Spleen (tissue), 11 donors: ENCODE data around the gene PDGFA. TPM values are rescaled to one million over a fixed set of nuclear protein-coding genes. Genes with fewer than 3 reads are reported as not detected.

Source experiments
- DNase-seq: peaks from one replicate; pipeline ENCODE4 v3.0.0-alpha.2; 2020
- H3K27ac ChIP-seq, 8 donors: fragments of 200-600 bp; sonication (generic) in 7 of 8; 1 replicate in 4 of 8; 2 replicates in 4 of 8; pipeline versions ENCODE4 v1.5.0 to v1.8.0; 2016 to 2021; ENCODE audit warnings: inconsistent platforms in 4 of 8, mild to moderate bottlenecking in 4 of 8, moderate library complexity in 1 of 8
- H3K27me3 ChIP-seq, 7 donors: fragments of 200-600 bp; sonication (generic) in 6 of 7; replicated peaks in 1 of 7; 1 replicate in 4 of 7; 2 replicates in 3 of 7; pipeline versions ENCODE4 v1.5.0 to v1.8.0; 2016 to 2021; ENCODE audit warnings: inconsistent platforms in 3 of 7, mild to moderate bottlenecking in 1 of 7
- H3K36me3 ChIP-seq, 6 donors: fragments of 200-600 bp; sonication (generic) in 5 of 6; 1 replicate in 4 of 6; 2 replicates in 2 of 6; pipeline versions ENCODE4 v1.5.0 to v1.8.0; 2016 to 2021; ENCODE audit warnings: inconsistent platforms in 2 of 6
- H3K4me1 ChIP-seq, 6 donors: fragments of 200-600 bp; sonication (generic) in 5 of 6; 1 replicate in 3 of 6; 2 replicates in 3 of 6; pipeline versions ENCODE4 v1.5.0 to v1.8.0; 2016 to 2021; ENCODE audit warnings: inconsistent platforms in 3 of 6
- H3K4me3 ChIP-seq, 8 donors: fragments of 200-600 bp; sonication (generic) in 7 of 8; 1 replicate in 4 of 8; 2 replicates in 4 of 8; pipeline versions ENCODE4 v1.5.0 to v1.8.0; 2016 to 2021; ENCODE audit warnings: inconsistent platforms in 4 of 8, mild to moderate bottlenecking in 4 of 8, moderate library complexity in 2 of 8
- H3K9me3 ChIP-seq, 8 donors: fragments of 200-600 bp; sonication (generic) in 7 of 8; 1 replicate in 4 of 8; 2 replicates in 4 of 8; pipeline versions ENCODE4 v1.5.0 to v1.8.0; 2016 to 2021; ENCODE audit warnings: inconsistent platforms in 4 of 8
- CTCF ChIP-seq, 11 experiments: fragments of 200-600 bp in 7 of 11; fragments of 450-650 bp in 4 of 11; sonication (generic) in 4 of 11; IDR thresholded peaks in 8 of 11; conservative IDR thresholded peaks in 3 of 11; 1 replicate in 7 of 11; 2 replicates in 4 of 11; pipeline versions ENCODE4 v1.4.0 to v1.8.0; 2016 to 2021; ENCODE audit warnings: antibody characterized with exemption in 11 of 11, inconsistent platforms in 4 of 11, mild to moderate bottlenecking in 1 of 11
- POLR2A ChIP-seq, 3 donors: fragments of 450-650 bp; IDR thresholded peaks; one replicate each; pipeline ENCODE4 v1.5.1; 2017; ENCODE audit warnings: antibody characterized with exemption in 3 of 3, mild to moderate bottlenecking in 1 of 3
- POLR2AphosphoS5 ChIP-seq, 3 donors: sonication (generic); formaldehyde crosslinking; IDR thresholded peaks; one replicate each; pipeline ENCODE4 v1.5.1; 2017; ENCODE audit warnings: antibody characterized with exemption in 3 of 3
- WGBS, 5 donors: extraction: QIAGEN DNeasy Blood & Tissue Kit in 3 of 5; methylation state at CpG; one replicate each; pipeline versions ENCODE4 v1.1.5 to v1.1.7; 2013 to 2018; 5-methylcytosine and 5-hydroxymethylcytosine counted together
- intact Hi-C: fragments of 100-400 bp; cut with DNase I; formaldehyde crosslinking; loops from one replicate; pipeline ENCODE4 v1.15.0; 2023; ENCODE audit warnings: low total_unique reads
- polyA plus RNA-seq, 3 donors: library from polyadenylated mRNA; stranded (reverse); fragments of 200-250 nt; gene quantifications; one replicate each; pipeline ENCODE4 v1.2.1, GENCODE V29; 2013
- total RNA-seq, 7 donors: library from RNA; depleted of rRNA in 3 of 7; stranded (reverse); fragments of >200 nt in 3 of 7; fragmentation: NEBNext Ultra II Directional in 4 of 7; extraction: Animal tissue kit (Norgen Biotek cat#: 25700) in 4 of 7; gene quantifications; one replicate each; pipeline versions ENCODE4 v1.1.0 to v1.2.1, GENCODE V29; 2016 to 2021
- donor health status: healthy with polysubstance abuse.
- donor health status: DM: no; HTN: no; CAD: no; lungs with moderate emphysema.
- donor health status: DM: no; HTN: no; CAD: no.
- donor health status: Bipolar disorder and iron deficiency.
- donor health status: healthy.
- donor health status: DM: no; HTN: no; CAD: no.
- donor health status: DM: yes; HTN: yes; CAD: no.

The PDGFA gene
- total and polyA plus RNA-seq, 10 donors, result 6.1 to 49.5 (median 19.9) TPM

- no peaks in the 10 kb centered on the region for H3K36me3 ChIP-seq
- peaks cover 0 to 1% (median 0%) of the 10 kb centered on the region in 8 donors for H3K9me3 ChIP-seq
- WGBS, 5 donors, result 86 to 89% (median 87%) methylated on average over 41 to 49 of the region's 49 CpGs
- H3K4me1 ChIP-seq, result peaks cover 17 to 61% (median 34%) of the 10 kb centered on the region in 6 donors
- peak; percentile 74 for DNase-seq
- intact Hi-C loops, result no loop called here
- H3K27ac ChIP-seq, result peak overlapping the region in 6 of 8 donors; percentile 36 to 78 (median 70)
- no peak overlapping the region for H3K4me3 ChIP-seq
- no peaks in the 10 kb centered on the region for H3K27me3 ChIP-seq
- TF ChIP-seq CTCF (IDR thresholded peaks at IDR 0.05 in 8 of 11, conservative IDR thresholded peaks at IDR 0.05 in 3 of 11) (no peak), POLR2AphosphoS5 (IDR thresholded peaks at IDR 0.05) (no peak), POLR2A (IDR thresholded peaks at IDR 0.05) (no peak)
These were observed 57.2 kb downstream of the PDGFA start for GRCh38 chr7:462173-463103.

GRCh38 chr7:461453-462172 lies 58.0 kb downstream of the PDGFA start:
- WGBS, 5 donors, result 59 to 73% (median 66%) methylated on average over 29 of the region's 29 CpGs
- peaks cover 17 to 61% (median 34%) of the 10 kb centered on the region in 6 donors for H3K4me1 ChIP-seq
- peak overlapping the region in 7 of 8 donors; percentile 34 to 78 (median 69) for H3K27ac ChIP-seq
- H3K4me3 ChIP-seq, result no peak overlapping the region
- peak; percentile 77 for DNase-seq
- intact Hi-C loops, result no loop called here
- TF ChIP-seq POLR2A (IDR thresholded peaks at IDR 0.05) (no peak), POLR2AphosphoS5 (IDR thresholded peaks at IDR 0.05) (peak; percentile 66 to 79 (median 75)), CTCF (IDR thresholded peaks at IDR 0.05 in 8 of 11, conservative IDR thresholded peaks at IDR 0.05 in 3 of 11) (no peak)
- H3K36me3 ChIP-seq, result no peaks in the 10 kb centered on the region
- no peaks in the 10 kb centered on the region for H3K27me3 ChIP-seq
- H3K9me3 ChIP-seq, result no peaks in the 10 kb centered on the region

GRCh38 chr7:461117-461452 lies 58.6 kb downstream of the PDGFA start:
- peaks cover 17 to 61% (median 34%) of the 10 kb centered on the region in 6 donors for H3K4me1 ChIP-seq
- no peaks in the 10 kb centered on the region for H3K9me3 ChIP-seq
- H3K27ac ChIP-seq, result peak overlapping the region in 7 of 8 donors; percentile 34 to 78 (median 69)
- no peak overlapping the region for H3K4me3 ChIP-seq
- TF ChIP-seq POLR2AphosphoS5 (IDR thresholded peaks at IDR 0.05), result no peak
- no peak for TF ChIP-seq CTCF (IDR thresholded peaks at IDR 0.05 in 8 of 11, conservative IDR thresholded peaks at IDR 0.05 in 3 of 11)
- TF ChIP-seq POLR2A (IDR thresholded peaks at IDR 0.05), result no peak
- DNase-seq, result no peak
- no peaks in the 10 kb centered on the region for H3K27me3 ChIP-seq
- intact Hi-C loops, result no loop called here
- no peaks in the 10 kb centered on the region for H3K36me3 ChIP-seq
- 56 to 75% (median 56%) methylated on average over 2 of the region's 2 CpGs for WGBS, 5 donors
